Measurements from ENCODE around the gene NDC1.
"Not testable (repeated sequence)": the region's sequence is repeated elsewhere in the genome, so short reads cannot be mapped to it uniquely, and the experiment has no call there.

The NDC1 gene

DNA sequence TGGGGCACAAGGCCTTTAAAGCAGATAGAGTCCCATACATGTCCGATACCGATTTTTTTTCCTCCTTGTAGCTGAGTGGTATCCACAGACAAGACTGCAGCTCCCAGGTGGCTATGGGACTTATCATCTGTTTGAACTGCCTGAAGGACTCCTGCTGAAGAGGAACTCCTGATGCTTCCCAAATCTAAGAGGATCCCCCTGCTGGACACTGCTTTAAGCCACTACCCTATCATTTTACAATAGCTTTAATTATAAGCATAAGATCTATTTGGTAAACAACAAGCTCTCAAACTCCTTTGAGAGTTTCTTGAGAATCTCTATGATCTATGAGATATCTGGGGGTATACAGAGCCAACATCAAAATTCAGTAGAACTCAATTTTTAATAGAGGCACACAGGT lies 11.7 kb downstream of the NDC1 start:
- TF ChIP-seq, protein P1, sequence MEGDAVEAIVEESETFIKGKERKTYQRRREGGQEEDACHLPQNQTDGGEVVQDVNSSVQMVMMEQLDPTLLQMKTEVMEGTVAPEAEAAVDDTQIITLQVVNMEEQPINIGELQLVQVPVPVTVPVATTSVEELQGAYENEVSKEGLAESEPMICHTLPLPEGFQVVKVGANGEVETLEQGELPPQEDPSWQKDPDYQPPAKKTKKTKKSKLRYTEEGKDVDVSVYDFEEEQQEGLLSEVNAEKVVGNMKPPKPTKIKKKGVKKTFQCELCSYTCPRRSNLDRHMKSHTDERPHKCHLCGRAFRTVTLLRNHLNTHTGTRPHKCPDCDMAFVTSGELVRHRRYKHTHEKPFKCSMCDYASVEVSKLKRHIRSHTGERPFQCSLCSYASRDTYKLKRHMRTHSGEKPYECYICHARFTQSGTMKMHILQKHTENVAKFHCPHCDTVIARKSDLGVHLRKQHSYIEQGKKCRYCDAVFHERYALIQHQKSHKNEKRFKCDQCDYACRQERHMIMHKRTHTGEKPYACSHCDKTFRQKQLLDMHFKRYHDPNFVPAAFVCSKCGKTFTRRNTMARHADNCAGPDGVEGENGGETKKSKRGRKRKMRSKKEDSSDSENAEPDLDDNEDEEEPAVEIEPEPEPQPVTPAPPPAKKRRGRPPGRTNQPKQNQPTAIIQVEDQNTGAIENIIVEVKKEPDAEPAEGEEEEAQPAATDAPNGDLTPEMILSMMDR (IDR thresholded peaks at IDR 0.05; ENCODE audit: borderline replicate concordance, insufficient read depth, low read depth, low read length): no peak
- H3K4me3 ChIP-seq (ENCODE audit: low read depth, low read length): no peak overlapping the region

DNA sequence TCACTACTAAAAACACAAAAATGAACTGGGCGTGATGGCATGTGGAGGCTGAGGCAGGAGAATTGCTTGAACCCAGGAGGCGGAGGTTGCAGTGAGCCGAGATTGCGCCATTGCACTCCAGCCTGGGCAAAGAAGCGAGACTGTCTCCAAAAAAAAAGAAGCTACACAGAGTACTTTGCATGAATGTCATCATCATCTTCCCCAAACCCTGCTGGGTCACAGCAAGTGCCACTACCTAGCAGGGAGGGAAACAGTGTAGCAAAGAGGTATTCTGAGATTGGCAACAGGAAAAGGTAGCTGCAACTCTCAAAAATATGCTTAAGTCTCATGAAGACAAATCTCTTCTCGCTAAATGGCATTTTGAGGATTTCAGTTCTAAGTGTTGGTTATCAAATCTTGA lies 12.8 kb downstream of the NDC1 start:
- TF ChIP-seq, protein P1 (IDR thresholded peaks at IDR 0.05; ENCODE audit: borderline replicate concordance, insufficient read depth, low read depth, low read length): no peak
- H3K4me3 ChIP-seq (ENCODE audit: low read depth, low read length): no peak overlapping the region

DNA sequence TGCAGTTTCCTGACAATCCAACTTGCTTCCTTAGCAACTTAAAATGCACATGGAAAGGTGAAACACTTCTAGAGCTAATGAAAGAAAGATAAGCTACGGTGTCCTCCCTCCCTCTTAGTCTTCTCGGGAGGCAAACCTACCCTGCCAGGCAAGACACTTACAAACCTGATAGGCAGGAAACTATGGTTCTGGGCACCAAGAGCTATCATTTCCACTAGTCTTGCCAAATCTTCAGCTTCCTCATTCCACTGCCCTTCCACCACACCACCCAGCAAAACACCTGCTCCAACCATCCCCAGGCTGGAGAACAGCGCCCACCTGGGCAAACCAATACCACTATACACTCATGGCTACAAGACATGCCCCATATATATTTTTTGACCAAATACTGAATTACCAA lies 15.2 kb downstream of the NDC1 start:
- TF ChIP-seq, protein P1 (IDR thresholded peaks at IDR 0.05; ENCODE audit: borderline replicate concordance, insufficient read depth, low read depth, low read length): no peak
- no peak overlapping the region for H3K4me3 ChIP-seq (ENCODE audit: low read depth, low read length)

DNA sequence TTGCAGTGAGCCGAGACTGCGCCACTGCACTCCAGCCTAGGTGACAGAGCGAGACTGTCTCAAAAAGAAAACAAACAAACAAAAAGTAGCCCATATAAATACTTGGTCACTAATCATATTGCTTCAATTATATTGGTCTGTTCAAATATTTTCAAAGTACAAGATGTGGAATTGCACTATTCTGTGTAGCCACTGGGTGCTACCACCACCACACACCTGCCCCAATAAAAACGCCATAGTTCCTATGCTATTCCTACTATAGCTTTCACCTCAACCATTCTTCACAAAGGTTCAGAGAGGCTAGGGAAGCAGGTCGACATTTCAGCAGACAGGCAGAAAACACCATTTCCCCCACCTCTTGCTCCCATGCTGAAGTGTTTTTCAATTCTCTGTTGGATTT lies 16.7 kb downstream of the NDC1 start:
- H3K4me3 ChIP-seq (ENCODE audit: low read depth, low read length): no peak overlapping the region
- TF ChIP-seq, protein P1 (IDR thresholded peaks at IDR 0.05; ENCODE audit: borderline replicate concordance, insufficient read depth, low read depth, low read length): no peak

DNA sequence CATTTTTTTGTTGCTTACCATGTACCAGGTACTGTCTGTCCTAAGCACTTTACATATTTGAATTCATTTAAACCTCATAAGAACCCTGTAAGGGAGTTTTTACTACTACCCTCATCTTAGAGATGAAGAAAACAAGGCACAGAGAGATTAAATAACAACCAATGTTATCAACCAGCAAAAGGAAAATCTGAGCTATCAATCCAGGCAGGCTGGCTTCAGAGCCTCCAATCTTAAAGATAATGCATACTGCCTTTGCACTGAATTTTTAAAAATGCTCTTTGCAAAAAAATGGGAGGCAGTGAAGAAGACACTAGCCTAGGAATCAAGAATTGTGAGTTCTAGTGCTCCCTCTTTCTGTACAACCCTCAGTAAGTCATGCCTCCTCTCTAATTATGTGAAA lies 18.7 kb downstream of the NDC1 start:
- TF ChIP-seq, protein P1 (IDR thresholded peaks at IDR 0.05; ENCODE audit: borderline replicate concordance, insufficient read depth, low read depth, low read length): no peak
- no peak overlapping the region for H3K4me3 ChIP-seq (ENCODE audit: low read depth, low read length)

DNA sequence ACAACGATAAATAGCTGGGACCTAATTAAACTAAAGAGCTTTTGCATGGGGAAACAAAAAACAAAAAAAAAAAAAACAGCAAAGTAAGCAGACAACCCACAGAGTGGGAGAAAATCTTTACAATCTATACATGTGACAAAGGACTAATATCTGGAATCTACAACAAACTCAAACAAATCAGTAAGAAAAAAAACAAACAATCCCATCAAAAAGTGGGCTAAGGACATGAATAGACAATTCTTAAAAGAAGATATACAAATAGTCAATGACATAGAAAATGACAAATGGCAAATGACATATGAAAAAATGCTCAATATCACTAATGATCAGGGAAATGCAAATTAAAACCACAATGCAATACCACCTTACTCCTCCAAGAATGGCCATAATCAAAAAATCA lies 21.5 kb downstream of the NDC1 start:
- not testable (repeated sequence) for H3K4me3 ChIP-seq (ENCODE audit: low read depth, low read length)

DNA sequence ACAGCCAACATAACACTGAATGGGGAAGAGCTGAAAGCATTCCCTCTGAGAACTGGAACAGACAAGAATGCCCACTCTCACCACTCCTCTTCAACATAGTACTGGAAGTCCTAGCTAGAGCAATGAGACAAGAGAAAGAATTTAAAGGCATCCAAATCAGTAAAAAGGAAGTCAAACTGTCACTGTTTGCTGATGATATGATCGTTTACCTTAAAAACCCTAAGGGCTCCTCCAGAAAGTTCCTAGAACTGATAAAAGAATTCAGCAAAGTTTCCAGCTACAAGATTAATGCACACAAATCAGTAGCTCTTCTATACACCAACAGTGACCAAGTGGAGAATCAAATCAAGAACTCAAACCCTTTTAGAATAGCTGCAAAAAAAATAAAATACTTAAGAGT lies 22.6 kb downstream of the NDC1 start:
- not testable (repeated sequence) for H3K4me3 ChIP-seq (ENCODE audit: low read depth, low read length)

DNA sequence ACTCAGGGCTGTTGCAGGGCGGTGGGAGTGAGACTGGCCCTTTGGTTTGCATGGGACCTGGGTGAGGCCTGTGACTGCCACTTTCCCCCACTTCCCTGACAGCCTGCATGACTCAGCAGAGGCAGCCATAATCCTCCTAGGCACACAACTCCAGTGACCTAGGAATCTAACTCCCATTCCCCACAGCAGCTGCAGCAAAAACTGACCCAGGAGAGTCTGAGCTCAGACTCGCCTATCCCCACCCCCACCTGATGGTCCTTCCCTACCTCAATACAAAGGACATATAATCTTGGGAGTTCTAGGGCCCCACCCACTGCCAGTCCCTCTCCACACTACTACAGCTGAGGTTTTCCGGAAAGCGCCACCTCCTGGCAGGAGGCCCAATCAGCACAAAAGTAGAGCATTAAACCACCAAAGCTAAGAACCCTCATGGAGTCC lies 26.7 kb downstream of the NDC1 start:
- TF ChIP-seq, protein P1 (IDR thresholded peaks at IDR 0.05; ENCODE audit: borderline replicate concordance, insufficient read depth, low read depth, low read length): peak; percentile 31; the same call in 1 of the 2 replicates
- H3K4me3 ChIP-seq (ENCODE audit: low read depth, low read length): no peak overlapping the region

Data from GM12875 (cell line).